GM12874 (cell line): ENCODE measurements around the gene MPC1.

ENCODE experiments used
- CTCF ChIP-seq: IDR thresholded peaks from 2 replicates; pipeline ENCODE4 v1.5.1; 2011; ENCODE audit warnings: low read depth, mild to moderate bottlenecking, control low read depth, low read length, moderate library complexity; ENCODE audit not compliant: insufficient read depth

The MPC1 gene

GRCh38 chr6:166375013-166375412 is 7.7 kb downstream of the MPC1 start:
- no peak for TF ChIP-seq CTCF

- TF ChIP-seq CTCF = no peak
Observed at GRCh38 chr6:166370489-166370888, 12.3 kb downstream of the MPC1 start.

- no peak for TF ChIP-seq CTCF
Observed at GRCh38 chr6:166369782-166370181, 13.0 kb downstream of the MPC1 start.

GRCh38 chr6:166366921-166367320 is 15.8 kb downstream of the MPC1 start:
- no peak for TF ChIP-seq CTCF

GRCh38 chr6:166365806-166366205 is 16.9 kb downstream of the MPC1 start:
- no peak for TF ChIP-seq CTCF

- TF ChIP-seq CTCF = no peak
Observed at GRCh38 chr6:166365221-166365620, 17.5 kb downstream of the MPC1 start.

- no peak for TF ChIP-seq CTCF
Observed at GRCh38 chr6:166364456-166364855, 18.3 kb downstream of the MPC1 start.

GRCh38 chr6:166361077-166361429 is 21.7 kb downstream of the MPC1 start:
- TF ChIP-seq CTCF = no peak
